HL-60 (cell line): ENCODE measurements around the gene ACYP2.

Source experiments
- DNase-seq, 2 experiments: peaks; one replicate each; pipeline ENCODE4 v3.0.0-alpha.2; 2010 to 2020; ENCODE audit warnings: low read depth in 1 of 2, low spot score in 1 of 2
- H3K27ac ChIP-seq: fragments of 250-450 bp; sonication (Bioruptor Pico); replicated peaks from 2 replicates; pipeline ENCODE4 v1.5.1; 2020; ENCODE audit warnings: mild to moderate bottlenecking, moderate library complexity
- H3K27me3 ChIP-seq: fragments of 250-450 bp; sonication (Bioruptor Pico); 2 replicates; pipeline ENCODE4 v1.5.1; 2021; ENCODE audit warnings: mild to moderate bottlenecking, moderate library complexity; ENCODE audit not compliant: insufficient read depth, poor library complexity, severe bottlenecking
- H3K4me3 ChIP-seq: replicated peaks from 2 replicates; pipeline ENCODE4 v1.5.1; 2011; ENCODE audit warnings: mild to moderate bottlenecking, control low read depth, low read length; ENCODE audit not compliant: insufficient read depth
- GABPA ChIP-seq: IDR thresholded peaks from 2 replicates; pipeline ENCODE4 v1.6.1; 2012; ENCODE audit warnings: low read depth
- POLR2AphosphoS5 ChIP-seq: IDR thresholded peaks from 2 replicates; pipeline ENCODE4 v1.6.1; 2012; ENCODE audit warnings: low read depth
- SPI1 ChIP-seq: IDR thresholded peaks from 2 replicates; pipeline ENCODE4 v1.6.1; 2012; ENCODE audit warnings: low read depth, mild to moderate bottlenecking, borderline replicate concordance
- TF ChIP-seq, protein P1 (sequence below): IDR thresholded peaks from one replicate; pipeline ENCODE4 v1.5.1; 2011; ENCODE audit warnings: low read length, control low read depth, inconsistent platforms; ENCODE audit not compliant: insufficient read depth
- TF ChIP-seq, protein P2 (sequence below): IDR thresholded peaks from 2 replicates; pipeline ENCODE4 v1.6.1; 2012; ENCODE audit warnings: low read depth; ENCODE audit not compliant: insufficient replicate concordance

Gene ACYP2

DNA sequence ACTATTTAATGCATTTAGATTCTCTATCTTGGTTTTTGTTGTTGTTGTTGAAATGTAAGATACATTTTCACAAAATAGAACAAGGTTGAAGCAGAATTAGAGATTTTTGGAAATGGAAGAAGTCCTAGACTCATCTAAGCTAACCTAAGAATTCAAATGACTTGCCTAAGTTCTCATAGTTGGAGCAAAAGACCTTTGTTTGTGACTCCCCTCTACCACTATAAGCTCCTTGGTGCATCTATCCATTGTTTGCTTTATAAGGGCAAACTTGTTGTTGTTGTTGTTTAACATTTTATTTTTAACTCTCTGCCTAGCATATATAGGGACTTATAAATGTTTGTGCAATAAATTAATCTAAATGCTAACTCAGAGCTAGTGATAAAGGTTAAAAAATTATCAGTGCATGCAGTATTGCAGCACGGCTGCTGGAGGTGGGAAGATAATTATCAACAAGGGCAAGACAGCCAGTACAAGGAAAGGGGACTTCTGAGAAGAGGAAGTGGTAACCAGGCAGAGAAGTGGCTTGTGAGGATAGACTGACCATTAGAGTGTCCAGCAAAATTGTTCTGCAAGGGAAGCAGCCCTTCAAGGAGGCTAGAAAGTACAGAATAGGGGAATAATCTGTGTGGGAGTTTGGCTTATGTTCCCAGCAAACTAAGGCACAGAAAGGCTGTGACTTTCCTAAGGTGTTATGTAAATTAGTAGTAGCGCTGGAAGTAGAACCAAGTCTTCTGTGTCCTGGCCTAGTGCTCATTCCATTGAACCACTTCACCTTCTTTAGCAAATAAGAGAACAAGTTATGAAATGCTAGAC is 38.1 kb upstream of the ACYP2 start:
- DNase-seq, result no peak
- TF ChIP-seq, protein P1, sequence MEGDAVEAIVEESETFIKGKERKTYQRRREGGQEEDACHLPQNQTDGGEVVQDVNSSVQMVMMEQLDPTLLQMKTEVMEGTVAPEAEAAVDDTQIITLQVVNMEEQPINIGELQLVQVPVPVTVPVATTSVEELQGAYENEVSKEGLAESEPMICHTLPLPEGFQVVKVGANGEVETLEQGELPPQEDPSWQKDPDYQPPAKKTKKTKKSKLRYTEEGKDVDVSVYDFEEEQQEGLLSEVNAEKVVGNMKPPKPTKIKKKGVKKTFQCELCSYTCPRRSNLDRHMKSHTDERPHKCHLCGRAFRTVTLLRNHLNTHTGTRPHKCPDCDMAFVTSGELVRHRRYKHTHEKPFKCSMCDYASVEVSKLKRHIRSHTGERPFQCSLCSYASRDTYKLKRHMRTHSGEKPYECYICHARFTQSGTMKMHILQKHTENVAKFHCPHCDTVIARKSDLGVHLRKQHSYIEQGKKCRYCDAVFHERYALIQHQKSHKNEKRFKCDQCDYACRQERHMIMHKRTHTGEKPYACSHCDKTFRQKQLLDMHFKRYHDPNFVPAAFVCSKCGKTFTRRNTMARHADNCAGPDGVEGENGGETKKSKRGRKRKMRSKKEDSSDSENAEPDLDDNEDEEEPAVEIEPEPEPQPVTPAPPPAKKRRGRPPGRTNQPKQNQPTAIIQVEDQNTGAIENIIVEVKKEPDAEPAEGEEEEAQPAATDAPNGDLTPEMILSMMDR, result no peak
- peak; percentile 68 for TF ChIP-seq SPI1
- Histone ChIP-seq H3K4me3 (no peak overlapping the region), H3K27me3 (no peaks in the 10 kb centered on the region), H3K27ac (no peak overlapping the region)

DNA sequence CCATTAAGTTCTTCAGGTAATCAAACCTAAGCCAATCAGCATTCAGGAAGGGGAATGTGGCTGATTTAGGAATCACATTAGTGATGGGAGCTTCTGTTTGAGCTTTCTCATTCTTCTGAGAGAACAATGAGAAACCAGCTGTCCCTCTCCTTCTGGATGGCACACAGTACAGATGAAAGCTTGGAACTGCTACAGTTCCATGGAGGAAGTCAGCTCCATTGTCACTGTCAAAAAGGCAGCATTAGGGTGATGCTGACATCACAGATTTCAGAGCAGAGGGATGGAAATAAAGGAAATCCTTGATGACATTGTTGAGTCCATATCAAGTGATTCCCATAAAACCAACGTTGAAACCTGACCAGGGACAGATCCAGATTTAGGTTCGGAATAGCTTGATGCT is 36.1 kb upstream of the ACYP2 start:
- no peak for DNase-seq

DNA sequence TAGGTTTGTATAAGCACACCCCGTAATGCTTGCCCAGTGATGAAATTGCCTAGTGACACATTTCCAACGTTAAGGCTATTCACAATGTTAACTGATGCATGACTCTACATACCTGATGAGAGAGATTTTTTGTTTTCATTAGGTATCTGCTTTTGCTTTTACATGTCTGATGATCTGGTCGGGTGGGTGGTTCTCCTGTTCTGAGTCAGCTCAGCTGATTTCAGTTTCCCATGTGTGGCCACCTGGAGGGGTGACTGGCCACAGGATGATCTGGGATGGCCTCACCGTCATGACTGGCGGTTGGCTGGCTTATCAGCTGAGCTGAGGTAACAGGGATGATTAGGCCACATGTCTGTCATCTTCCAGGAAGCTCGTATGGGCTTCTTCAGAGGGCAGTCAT is 33.8 kb upstream of the ACYP2 start:
- no peak for DNase-seq
- TF ChIP-seq, protein P2, sequence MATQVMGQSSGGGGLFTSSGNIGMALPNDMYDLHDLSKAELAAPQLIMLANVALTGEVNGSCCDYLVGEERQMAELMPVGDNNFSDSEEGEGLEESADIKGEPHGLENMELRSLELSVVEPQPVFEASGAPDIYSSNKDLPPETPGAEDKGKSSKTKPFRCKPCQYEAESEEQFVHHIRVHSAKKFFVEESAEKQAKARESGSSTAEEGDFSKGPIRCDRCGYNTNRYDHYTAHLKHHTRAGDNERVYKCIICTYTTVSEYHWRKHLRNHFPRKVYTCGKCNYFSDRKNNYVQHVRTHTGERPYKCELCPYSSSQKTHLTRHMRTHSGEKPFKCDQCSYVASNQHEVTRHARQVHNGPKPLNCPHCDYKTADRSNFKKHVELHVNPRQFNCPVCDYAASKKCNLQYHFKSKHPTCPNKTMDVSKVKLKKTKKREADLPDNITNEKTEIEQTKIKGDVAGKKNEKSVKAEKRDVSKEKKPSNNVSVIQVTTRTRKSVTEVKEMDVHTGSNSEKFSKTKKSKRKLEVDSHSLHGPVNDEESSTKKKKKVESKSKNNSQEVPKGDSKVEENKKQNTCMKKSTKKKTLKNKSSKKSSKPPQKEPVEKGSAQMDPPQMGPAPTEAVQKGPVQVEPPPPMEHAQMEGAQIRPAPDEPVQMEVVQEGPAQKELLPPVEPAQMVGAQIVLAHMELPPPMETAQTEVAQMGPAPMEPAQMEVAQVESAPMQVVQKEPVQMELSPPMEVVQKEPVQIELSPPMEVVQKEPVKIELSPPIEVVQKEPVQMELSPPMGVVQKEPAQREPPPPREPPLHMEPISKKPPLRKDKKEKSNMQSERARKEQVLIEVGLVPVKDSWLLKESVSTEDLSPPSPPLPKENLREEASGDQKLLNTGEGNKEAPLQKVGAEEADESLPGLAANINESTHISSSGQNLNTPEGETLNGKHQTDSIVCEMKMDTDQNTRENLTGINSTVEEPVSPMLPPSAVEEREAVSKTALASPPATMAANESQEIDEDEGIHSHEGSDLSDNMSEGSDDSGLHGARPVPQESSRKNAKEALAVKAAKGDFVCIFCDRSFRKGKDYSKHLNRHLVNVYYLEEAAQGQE, result no peak
- TF ChIP-seq POLR2AphosphoS5, result no peak
- TF ChIP-seq SPI1, result no peak
- H3K4me3 ChIP-seq, result no peak overlapping the region
- H3K27me3 ChIP-seq, result no peaks in the 10 kb centered on the region
- no peak overlapping the region for H3K27ac ChIP-seq

More for the DNA sequence above, 36.1 kb upstream of the ACYP2 start:
- TF ChIP-seq POLR2AphosphoS5, result no peak
- TF ChIP-seq SPI1, result no peak
- TF ChIP-seq, protein P2, result no peak
- TF ChIP-seq, protein P1, result no peak
- Histone ChIP-seq H3K27ac (no peak overlapping the region), H3K4me3 (no peak overlapping the region), H3K27me3 (no peaks in the 10 kb centered on the region)

DNA sequence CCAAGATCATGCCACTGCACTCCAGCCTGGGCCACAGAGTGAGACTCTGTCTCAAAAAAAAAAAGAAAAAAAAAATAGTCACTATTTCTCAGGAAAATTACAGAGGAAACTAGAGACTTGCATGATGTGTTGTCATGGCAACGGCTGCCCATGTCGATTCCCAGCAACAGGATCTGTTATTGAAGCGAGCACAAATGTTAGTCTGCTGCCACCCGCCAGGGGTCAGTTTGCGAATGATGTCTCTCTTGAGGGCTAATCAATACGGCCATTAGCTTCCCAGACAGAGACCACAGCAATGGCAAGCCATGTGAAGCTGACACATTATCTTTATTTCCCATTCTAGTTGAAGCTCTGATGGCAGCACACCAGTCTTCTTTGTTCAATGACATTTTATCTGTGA is 32.4 kb upstream of the ACYP2 start:
- no peak overlapping the region for H3K4me3 ChIP-seq
- no peak for TF ChIP-seq POLR2AphosphoS5
- TF ChIP-seq, protein P2, result no peak
- TF ChIP-seq GABPA, result no peak
- TF ChIP-seq, protein P1, result no peak
- TF ChIP-seq SPI1, result no peak
- DNase-seq, result no peak
- H3K27ac ChIP-seq, result no peak overlapping the region
- no peaks in the 10 kb centered on the region for H3K27me3 ChIP-seq
